Measurements from ENCODE around the gene SKAP2. TPM values are rescaled to one million over a fixed set of nuclear protein-coding genes. Genes with fewer than 3 reads are reported as not detected.

The SKAP2 gene
- total RNA-seq, 1 donor from 2014 or later: 46.4 TPM

DNA sequence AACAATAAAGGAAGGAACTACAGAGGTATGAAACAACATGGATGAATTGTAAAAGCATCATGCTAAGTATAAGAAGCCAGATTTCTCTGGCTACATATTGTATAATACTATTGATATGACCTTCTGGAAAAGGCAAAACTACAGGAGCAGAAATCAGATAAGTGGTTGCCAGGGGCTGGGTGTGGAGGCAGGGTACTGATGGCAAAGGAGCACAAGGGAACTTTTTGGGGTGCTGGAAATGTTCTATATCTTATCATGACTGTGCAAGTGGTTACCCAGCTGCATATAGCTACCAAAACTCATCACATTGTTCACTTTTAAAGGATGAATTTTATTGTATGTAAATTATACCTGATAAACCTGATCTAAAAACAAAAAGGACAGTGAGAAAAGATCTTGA is 72.4 kb downstream of the SKAP2 start:
- Mint-ChIP-seq H3K9me3 (ENCODE audit: low read depth) (no peaks in the 10 kb centered on the region), H3K27me3 (no peaks in the 10 kb centered on the region), H3K4me1 (ENCODE audit: low read depth) (peaks cover 9% of the 10 kb centered on the region), H3K27ac (no peak overlapping the region), H3K4me3 (ENCODE audit: low read depth) (no peak overlapping the region), H3K36me3 (ENCODE audit: insufficient read depth) (no peaks in the 10 kb centered on the region)
- no peak for DNase-seq (ENCODE audit: low spot score, unreplicated experiment)
- TF ChIP-seq, protein P1, sequence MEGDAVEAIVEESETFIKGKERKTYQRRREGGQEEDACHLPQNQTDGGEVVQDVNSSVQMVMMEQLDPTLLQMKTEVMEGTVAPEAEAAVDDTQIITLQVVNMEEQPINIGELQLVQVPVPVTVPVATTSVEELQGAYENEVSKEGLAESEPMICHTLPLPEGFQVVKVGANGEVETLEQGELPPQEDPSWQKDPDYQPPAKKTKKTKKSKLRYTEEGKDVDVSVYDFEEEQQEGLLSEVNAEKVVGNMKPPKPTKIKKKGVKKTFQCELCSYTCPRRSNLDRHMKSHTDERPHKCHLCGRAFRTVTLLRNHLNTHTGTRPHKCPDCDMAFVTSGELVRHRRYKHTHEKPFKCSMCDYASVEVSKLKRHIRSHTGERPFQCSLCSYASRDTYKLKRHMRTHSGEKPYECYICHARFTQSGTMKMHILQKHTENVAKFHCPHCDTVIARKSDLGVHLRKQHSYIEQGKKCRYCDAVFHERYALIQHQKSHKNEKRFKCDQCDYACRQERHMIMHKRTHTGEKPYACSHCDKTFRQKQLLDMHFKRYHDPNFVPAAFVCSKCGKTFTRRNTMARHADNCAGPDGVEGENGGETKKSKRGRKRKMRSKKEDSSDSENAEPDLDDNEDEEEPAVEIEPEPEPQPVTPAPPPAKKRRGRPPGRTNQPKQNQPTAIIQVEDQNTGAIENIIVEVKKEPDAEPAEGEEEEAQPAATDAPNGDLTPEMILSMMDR (IDR thresholded peaks at IDR 0.05; ENCODE audit: unreplicated experiment): no peak

DNA sequence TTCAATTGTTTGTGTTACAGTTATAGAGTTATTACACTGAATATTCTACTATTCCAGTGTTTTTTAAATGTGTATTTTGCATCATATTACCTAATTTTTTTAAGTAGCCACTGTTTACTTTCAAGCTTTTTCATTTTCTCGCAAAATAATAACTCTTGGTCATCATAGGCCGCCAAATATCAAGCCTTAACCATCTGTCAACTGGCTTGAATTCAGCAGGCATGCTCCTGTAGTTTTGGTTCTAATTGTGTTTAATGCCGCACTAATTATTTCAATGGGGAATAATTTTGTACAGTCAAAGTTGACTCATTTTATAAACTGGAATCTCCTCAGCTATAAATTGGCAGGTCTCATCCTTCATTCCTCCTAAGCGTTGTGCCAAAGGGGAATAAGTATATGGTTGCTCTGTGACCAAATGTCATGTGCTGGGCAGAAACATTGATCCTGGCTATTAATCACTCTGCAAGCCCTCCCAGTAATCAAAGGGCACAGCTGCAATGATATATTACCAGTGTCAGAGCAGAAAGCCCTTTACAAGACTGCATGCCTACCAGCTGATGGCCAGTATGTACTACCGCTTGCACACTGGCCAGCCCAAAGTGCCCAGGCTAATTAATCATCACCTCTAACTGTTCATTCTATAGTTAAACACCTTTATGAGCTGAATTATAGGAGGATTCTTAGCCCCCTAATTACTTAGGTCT is 74.8 kb downstream of the SKAP2 start:
- Mint-ChIP-seq H3K4me3 (ENCODE audit: low read depth) (no peak overlapping the region), H3K4me1 (ENCODE audit: low read depth) (peaks cover 9% of the 10 kb centered on the region), H3K9me3 (ENCODE audit: low read depth) (no peaks in the 10 kb centered on the region), H3K27ac (no peak overlapping the region), H3K36me3 (ENCODE audit: insufficient read depth) (peaks cover 2% of the 10 kb centered on the region), H3K27me3 (no peaks in the 10 kb centered on the region)
- no peak for DNase-seq (ENCODE audit: low spot score, unreplicated experiment)
- TF ChIP-seq, protein P1 (IDR thresholded peaks at IDR 0.05; ENCODE audit: unreplicated experiment): no peak

GRCh38 chr7:26787701-26788100 is 76.7 kb downstream of the SKAP2 start:
- no peaks in the 10 kb centered on the region for H3K9me3 Mint-ChIP-seq (ENCODE audit: low read depth)
- peaks cover 9% of the 10 kb centered on the region for H3K36me3 Mint-ChIP-seq (ENCODE audit: insufficient read depth)
- TF ChIP-seq, protein P1 (IDR thresholded peaks at IDR 0.05; ENCODE audit: unreplicated experiment): no peak
- H3K4me1 Mint-ChIP-seq (ENCODE audit: low read depth): peaks cover 13% of the 10 kb centered on the region
- no peaks in the 10 kb centered on the region for H3K27me3 Mint-ChIP-seq
- H3K4me3 Mint-ChIP-seq (ENCODE audit: low read depth): no peak overlapping the region
- peak overlapping the region; percentile 77 for H3K27ac Mint-ChIP-seq
- no peak for DNase-seq (ENCODE audit: low spot score, unreplicated experiment)

GRCh38 chr7:26784118-26784517 is 80.3 kb downstream of the SKAP2 start:
- Mint-ChIP-seq H3K9me3 (ENCODE audit: low read depth) (no peaks in the 10 kb centered on the region), H3K4me1 (ENCODE audit: low read depth) (peaks cover 13% of the 10 kb centered on the region), H3K27ac (peak overlapping the region; percentile 78), H3K27me3 (no peaks in the 10 kb centered on the region), H3K4me3 (ENCODE audit: low read depth) (no peak overlapping the region), H3K36me3 (ENCODE audit: insufficient read depth) (peaks cover 9% of the 10 kb centered on the region)
- TF ChIP-seq, protein P1 (IDR thresholded peaks at IDR 0.05; ENCODE audit: unreplicated experiment): no peak
- no peak for DNase-seq (ENCODE audit: low spot score, unreplicated experiment)

DNA sequence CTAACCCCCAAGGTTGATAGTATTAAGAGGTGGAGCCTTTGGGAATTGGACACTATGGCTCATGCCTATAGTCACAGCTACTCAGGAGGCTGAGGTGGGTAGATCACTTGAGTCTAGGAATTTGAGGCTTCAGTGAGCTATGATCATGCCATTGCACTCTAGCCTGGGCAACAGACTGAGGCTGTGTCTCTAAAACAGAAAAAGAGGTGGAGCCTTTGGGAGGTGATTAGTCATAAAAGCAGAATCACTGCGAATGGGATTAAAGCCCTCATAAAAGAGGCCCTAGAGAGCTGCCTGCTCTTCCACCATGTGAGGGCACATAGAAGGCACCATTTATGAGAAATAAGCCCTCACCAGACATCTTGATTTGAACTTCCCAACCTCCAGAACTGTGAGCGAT is 81.9 kb downstream of the SKAP2 start:
- TF ChIP-seq, protein P1 (IDR thresholded peaks at IDR 0.05; ENCODE audit: unreplicated experiment): no peak
- H3K4me3 Mint-ChIP-seq (ENCODE audit: low read depth): no peak overlapping the region
- no peak overlapping the region for H3K27ac Mint-ChIP-seq
- H3K4me1 Mint-ChIP-seq (ENCODE audit: low read depth): peaks cover 11% of the 10 kb centered on the region
- DNase-seq (ENCODE audit: low spot score, unreplicated experiment): no peak
- no peaks in the 10 kb centered on the region for H3K9me3 Mint-ChIP-seq (ENCODE audit: low read depth)
- no peaks in the 10 kb centered on the region for H3K27me3 Mint-ChIP-seq
- peaks cover 9% of the 10 kb centered on the region for H3K36me3 Mint-ChIP-seq (ENCODE audit: insufficient read depth)
